Stimulated activated CD4-positive, alpha-beta T cell treated with anti-CD3 and anti-CD28 coated beads, Interleukin-1b, Interleukin-23, amount 100 ng/mL, for 48 hours (primary cell): ENCODE measurements around the gene ZC3H14.

Experiments
- DNase-seq: peaks from one replicate; pipeline ENCODE4 v3.0.0-alpha.2; 2020

Gene ZC3H14

GRCh38 chr14:88551980-88552431 is 10.8 kb upstream of the ZC3H14 start:
- DNase-seq, result no peak

GRCh38 chr14:88552876-88553275 is 10.0 kb upstream of the ZC3H14 start:
- no peak for DNase-seq

GRCh38 chr14:88553886-88554456 is 8.9 kb upstream of the ZC3H14 start:
- no peak for DNase-seq

GRCh38 chr14:88554457-88555286 is 8.2 kb upstream of the ZC3H14 start, which contains the start of gene PTPN21:
TSS of gene PTPN21 (minus strand) at chr14:88555007. CDS start at chr14:88550417, 4,590 bp downstream.
- DNase-seq, result no peak

- no peak for DNase-seq
These were observed 6.3 kb upstream of the ZC3H14 start for GRCh38 chr14:88556581-88556980.

GRCh38 chr14:88559852-88560251 is 3.0 kb upstream of the ZC3H14 start:
- DNase-seq, result no peak

DNA sequence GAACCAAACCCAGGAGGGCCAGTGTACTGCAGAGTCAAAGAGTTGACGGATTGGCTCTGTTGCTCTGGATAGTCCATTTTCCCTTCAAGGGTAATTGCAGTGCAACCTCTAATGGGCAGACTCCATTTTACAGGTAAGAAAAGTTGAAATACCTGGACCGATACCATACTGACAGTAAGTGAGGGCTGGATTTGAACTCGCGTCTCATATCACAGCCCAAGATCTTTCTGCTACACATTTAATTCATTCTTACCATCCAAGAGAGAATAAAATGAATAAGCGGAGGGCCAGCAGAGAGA is 356 bp upstream of the ZC3H14 start:
- no peak for DNase-seq

DNA sequence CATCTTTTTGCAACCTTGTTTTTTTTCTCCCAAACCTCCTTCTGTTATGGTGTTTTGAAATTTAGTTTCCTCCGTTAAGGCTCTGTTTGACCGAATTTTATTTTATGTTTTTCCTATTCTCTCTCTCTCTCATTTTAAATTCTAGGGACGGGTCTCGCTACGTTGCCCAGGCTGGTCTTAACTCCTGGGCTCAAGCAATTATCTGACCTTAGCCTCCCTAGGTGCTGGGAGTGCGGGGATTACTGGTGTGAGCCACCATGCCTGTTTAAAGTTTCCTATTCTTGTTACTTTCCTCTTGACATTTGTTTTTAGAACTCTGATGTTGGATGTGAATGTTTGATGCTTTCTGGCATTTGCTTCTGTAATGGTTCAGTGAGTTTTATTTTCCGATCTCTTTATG is 1.0 kb downstream of the ZC3H14 start:
- DNase-seq, result no peak

GRCh38 chr14:88565427-88565826 is 2.6 kb downstream of the ZC3H14 start:
- DNase-seq, result no peak

GRCh38 chr14:88568196-88568595 is 5.4 kb downstream of the ZC3H14 start:
- DNase-seq, result no peak

GRCh38 chr14:88572117-88572516 is 9.3 kb downstream of the ZC3H14 start:
- no peak for DNase-seq

DNA sequence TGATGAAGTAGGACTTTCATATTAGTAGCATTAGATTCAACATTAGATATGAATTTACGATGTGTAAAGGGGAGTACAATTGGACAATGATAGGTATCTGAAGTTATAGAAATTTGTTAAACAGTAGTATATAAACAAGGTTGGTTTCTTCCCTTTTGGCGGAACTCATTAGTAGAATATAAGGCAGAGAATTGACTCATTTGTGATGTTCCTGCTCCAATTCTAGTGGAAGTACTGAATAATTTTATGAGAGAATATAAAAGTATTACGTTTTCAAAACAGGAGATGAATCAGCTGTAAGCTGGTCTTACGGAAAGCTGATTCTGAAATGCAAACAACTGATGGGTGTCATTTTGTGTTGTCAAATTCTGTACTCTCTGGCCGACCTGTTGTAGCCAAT is 13.4 kb downstream of the ZC3H14 start:
- no peak for DNase-seq

DNA sequence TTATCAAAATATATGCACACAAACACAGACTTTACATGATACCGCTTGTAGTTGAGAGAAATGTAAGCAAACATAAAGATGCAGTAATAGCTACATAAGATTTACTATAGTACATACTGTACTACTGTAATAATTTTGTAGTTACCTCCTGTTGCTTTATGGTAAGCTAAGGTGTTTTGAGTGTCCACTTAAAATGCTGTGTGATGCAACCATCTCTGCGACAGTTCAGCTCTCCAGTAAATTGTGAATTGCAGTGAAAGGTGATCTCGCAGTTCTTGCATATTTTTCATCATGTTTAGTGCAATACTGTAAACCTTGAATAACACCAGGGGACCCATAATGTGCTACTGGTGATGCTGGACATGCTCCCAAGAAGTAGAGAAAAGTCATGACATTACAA is 21.6 kb downstream of the ZC3H14 start:
- no peak for DNase-seq

DNA sequence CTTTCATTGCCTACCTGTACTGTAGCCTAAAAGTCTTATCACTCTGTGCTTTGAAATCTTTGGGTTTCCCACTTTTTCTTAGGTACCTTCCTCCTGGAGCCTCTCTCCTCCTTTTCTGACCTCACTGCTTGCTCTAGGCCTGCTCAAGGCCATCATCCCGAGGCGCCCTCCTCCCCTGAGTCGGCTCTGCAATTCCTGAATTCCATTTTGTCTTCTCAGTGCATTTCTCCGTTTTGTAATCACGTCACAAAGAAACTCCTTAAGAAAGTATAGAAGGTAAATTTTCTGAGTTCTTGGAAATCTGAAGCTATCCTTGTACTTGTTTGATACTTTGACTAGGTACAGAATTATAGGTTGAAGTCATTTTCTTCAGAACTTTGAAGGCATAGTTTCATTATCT is 25.2 kb downstream of the ZC3H14 start:
- no peak for DNase-seq

- no peak for DNase-seq
These were observed 27.3 kb downstream of the ZC3H14 start for GRCh38 chr14:88590173-88590572.

GRCh38 chr14:88592031-88592430 is 29.2 kb downstream of the ZC3H14 start:
- DNase-seq, result no peak

DNA sequence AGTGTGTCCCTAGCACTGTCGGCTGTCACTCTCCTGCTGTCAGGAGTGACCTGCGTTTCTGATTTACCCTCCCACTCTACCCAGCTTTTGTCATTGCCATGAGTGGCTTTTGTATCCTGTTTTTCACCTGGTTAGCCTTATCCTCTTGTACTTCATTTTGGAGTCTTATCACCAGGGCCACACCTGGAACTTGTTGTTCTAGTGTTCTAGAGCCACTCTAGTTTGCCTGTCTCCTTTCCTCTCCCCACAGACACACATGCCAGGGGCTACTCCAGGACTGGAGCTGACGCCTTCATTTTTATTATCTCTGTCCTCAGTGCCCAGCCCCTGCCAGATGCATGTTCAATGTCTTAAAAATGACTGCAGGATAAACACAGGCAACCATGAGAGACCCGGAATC is 34.2 kb downstream of the ZC3H14 start:
- no peak for DNase-seq

- DNase-seq, result no peak
These were observed 34.8 kb downstream of the ZC3H14 start for GRCh38 chr14:88597601-88598000.

DNA sequence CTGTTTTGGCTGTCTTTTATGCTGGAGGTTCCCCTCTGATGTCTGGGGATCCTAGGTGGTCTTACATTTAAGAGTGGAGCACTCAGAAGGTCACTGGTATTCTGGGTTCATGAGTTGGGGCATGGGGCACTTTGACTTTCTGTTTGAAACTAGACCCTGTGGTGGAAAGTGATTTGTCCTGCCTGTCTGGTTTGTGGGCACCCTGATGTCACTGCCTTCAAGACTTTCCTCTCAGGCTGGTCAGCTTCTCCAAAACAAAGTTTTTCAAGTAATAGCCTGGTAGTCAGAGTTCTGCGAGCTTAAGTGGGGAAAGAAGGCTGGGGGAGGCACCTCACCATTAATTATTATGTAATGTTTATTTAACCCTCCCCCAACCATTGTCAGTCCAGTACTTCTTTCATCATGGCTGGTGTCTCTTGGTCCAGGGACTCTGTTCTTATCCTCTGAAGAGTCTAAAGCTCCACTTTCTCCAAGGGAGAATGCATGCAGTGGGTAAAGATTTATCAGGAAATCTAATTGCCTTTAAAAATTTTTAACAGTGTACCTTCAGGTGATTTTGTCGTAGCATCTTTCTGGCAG is 35.3 kb downstream of the ZC3H14 start:
- no peak for DNase-seq

DNA sequence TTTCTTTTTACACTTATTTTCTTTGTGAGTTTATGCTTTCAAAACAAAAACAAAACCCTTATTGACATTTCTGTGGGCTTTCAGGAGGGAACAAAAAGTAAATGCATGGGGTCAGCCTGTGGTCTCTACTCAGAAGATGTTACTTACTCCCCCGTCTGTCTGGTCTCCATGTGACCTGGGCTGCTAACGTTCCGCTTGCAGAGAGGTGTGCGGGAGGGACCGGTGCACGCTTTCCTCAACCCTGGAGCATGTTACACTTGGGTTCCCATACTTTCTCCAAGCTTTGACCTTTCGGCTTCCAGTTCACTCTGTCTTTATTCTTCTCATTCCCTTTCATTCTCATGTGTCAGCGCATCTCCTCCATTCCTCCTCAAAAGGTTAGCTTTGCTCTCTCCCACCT is 36.5 kb downstream of the ZC3H14 start:
- DNase-seq, result no peak

DNA sequence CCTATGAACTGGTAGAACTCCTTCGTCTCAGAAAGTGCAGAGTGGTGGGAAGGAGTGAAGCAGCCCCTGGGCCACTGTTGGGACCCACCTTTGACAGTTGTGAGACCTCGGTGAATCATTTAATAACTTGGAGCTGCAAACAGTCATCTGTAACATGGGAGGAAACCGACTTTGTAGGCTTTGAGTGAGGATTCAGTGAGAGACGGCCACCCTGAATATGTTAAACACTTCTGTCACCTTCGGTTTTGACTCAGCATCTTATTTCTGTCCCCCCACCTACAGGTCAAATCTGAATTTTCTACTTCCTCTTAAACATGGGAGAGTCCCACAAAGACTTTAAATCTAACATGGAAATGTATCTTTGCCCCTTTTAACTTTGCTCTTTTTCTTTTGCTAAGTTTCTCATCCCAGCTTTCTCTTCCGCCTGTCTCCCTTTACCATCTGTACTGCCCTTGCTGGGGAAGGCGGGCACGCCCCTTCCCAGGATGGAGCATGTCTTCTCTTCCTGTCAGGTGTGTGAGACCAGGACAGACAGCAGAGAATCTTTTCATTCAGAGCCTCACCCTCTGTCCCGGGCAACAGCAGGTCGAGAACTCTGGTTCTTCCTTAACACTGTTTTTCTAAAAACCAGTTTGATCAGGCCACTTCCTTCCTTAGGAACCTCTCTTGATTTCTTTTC is 37.1 kb downstream of the ZC3H14 start:
- peak; percentile 49 for DNase-seq

GRCh38 chr14:88604212-88604611 is 41.4 kb downstream of the ZC3H14 start:
- no peak for DNase-seq

GRCh38 chr14:88605594-88605993 is 42.8 kb downstream of the ZC3H14 start:
- no peak for DNase-seq

DNA sequence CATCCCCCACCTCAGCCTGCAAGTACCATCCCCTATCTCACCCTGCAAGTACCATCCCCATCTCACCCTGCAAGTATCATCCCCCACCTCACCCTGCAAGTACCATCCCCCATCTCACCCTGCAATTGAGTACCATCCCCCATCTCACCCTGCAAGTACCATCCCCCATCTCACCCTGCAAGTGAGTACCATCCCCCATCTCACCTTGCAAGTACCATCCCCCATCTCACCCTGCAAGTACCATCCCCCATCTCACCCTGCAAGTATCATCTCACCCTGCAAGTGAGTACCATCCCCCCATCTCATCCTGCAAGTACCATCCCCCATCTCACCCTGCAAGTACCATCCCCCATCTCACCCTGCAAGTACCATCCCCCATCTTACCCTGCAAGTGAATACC is 45.0 kb downstream of the ZC3H14 start:
- DNase-seq, result no peak
